ENCODE data around the gene C22orf42.
"Not testable (repeated sequence)": the region's sequence is repeated elsewhere in the genome, so short reads cannot be mapped to it uniquely, and the experiment has no call there.

The C22orf42 gene

DNA sequence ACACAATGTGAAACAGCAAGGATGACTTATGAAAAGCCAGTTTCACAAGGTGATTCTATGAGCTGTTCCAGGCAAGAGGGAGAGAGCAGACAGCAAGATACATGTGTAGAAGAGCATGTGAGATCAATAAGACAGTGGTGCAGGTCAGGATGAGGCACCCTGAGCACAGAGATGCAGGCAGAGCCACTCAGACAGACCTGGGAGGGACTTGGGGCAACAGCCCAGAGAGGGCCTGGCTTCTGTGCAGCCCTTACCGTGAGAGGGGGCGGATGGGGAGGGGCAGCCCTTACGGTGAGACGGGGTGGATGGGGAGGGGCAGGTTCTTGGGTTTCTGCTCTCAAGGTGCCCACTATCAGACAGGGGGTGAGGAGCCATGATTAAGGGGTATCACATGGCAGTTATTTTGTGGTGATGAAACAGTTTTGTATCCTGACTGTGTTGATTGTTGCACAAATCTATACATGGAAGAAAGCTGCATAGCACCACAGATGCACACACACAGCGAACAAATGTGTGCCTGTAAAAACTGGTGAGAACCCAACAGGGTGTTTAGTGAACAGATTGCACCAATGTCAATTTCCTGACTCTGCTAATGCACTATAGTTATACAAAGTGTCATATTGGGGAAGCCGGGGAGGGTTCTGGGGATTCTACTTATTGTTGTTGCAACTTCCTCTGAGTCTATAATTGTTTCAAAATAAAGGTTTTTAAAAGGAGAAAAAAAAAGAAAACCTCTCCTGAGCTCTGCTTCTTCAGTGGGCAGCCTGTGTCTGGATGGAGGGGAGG lies 5.2 kb upstream of the C22orf42 start:
- no peak overlapping the region for H3K27ac Mint-ChIP-seq

GRCh38 chr22:32160411-32160810 lies 1.3 kb upstream of the C22orf42 start:
- not testable (repeated sequence) for H3K4me3 Mint-ChIP-seq, H3K9me3 Mint-ChIP-seq, H3K27ac Mint-ChIP-seq

More for the DNA sequence above, 5.2 kb upstream of the C22orf42 start:
- peaks cover 27% of the 10 kb centered on the region for H3K4me1 Mint-ChIP-seq (ENCODE audit: low read depth)
- H3K36me3 Mint-ChIP-seq (ENCODE audit: low read depth), result no peaks in the 10 kb centered on the region
- no peaks in the 10 kb centered on the region for H3K9me3 Mint-ChIP-seq
- no peak overlapping the region for H3K4me3 Mint-ChIP-seq
- H3K27me3 Mint-ChIP-seq, result no peaks in the 10 kb centered on the region
- intact Hi-C loops (cut with micrococcal nuclease), result no loop called here

DNA sequence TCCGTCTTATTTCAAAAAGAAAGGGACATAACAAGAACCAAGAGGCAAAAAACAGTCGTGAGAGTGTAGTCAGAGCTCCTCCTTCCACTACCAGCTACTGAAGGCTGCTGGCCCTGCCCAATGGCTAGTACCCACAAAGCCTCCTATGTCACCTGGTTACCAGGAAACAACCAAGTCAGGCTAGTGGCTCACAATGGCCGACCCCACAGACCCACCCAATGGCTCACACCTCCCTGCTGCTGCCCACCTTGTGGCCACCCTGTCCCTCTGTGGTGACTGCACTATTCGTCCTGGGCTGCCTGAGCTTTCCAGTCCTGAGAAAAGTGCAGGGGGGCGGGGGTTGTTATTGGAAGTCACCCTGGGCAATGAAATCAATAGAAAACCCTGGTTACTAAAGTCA lies 1.5 kb downstream of the C22orf42 start:
- H3K27ac Mint-ChIP-seq; H3K4me3 Mint-ChIP-seq; H3K36me3 Mint-ChIP-seq (ENCODE audit: low read depth); intact Hi-C loops (cut with micrococcal nuclease); H3K4me1 Mint-ChIP-seq (ENCODE audit: low read depth); H3K27me3 Mint-ChIP-seq; H3K9me3 Mint-ChIP-seq: not testable (repeated sequence)

More at GRCh38 chr22:32160411-32160810, 1.3 kb upstream of the C22orf42 start:
- H3K4me1 Mint-ChIP-seq (ENCODE audit: low read depth), result peaks cover 17% of the 10 kb centered on the region
- intact Hi-C loops (cut with micrococcal nuclease); H3K36me3 Mint-ChIP-seq (ENCODE audit: low read depth); H3K27me3 Mint-ChIP-seq: not testable (repeated sequence)

DNA sequence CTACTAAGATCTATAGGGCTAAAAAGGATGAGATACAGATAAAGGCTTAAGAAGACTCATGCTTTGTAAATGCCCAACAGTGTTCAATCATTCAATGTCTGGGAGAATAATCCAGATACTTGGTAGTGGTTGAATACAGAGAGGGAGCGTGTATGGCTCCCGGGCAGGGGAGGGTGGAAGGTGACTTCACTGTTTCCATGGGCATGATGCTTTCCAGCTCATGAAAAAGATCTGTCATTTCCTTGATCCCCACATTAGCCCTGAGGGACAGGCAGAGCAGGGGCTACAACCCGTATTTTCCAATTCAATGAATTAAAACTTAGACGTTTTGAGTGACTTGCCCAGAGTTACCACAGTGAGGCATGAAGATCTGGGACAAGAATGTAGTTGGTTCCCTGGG lies 4.4 kb downstream of the C22orf42 start:
- H3K4me3 Mint-ChIP-seq; intact Hi-C loops (cut with micrococcal nuclease); H3K27me3 Mint-ChIP-seq; H3K36me3 Mint-ChIP-seq (ENCODE audit: low read depth); H3K9me3 Mint-ChIP-seq; H3K27ac Mint-ChIP-seq: not testable (repeated sequence)
- H3K4me1 Mint-ChIP-seq (ENCODE audit: low read depth), result peaks cover 17% of the 10 kb centered on the region

- H3K36me3 Mint-ChIP-seq (ENCODE audit: low read depth); H3K27ac Mint-ChIP-seq; intact Hi-C loops (cut with micrococcal nuclease); H3K27me3 Mint-ChIP-seq; H3K4me3 Mint-ChIP-seq: not testable (repeated sequence)
- peaks cover 13% of the 10 kb centered on the region for H3K9me3 Mint-ChIP-seq
- H3K4me1 Mint-ChIP-seq (ENCODE audit: low read depth), result peaks cover 31% of the 10 kb centered on the region
These were observed 7.5 kb downstream of the C22orf42 start for GRCh38 chr22:32151641-32152040.

- Mint-ChIP-seq H3K9me3 (peaks cover 14% of the 10 kb centered on the region), H3K27ac (peak overlapping the region; percentile 39), H3K4me1 (ENCODE audit: low read depth) (peaks cover 31% of the 10 kb centered on the region)
- intact Hi-C loops (cut with micrococcal nuclease); H3K4me3 Mint-ChIP-seq; H3K27me3 Mint-ChIP-seq; H3K36me3 Mint-ChIP-seq (ENCODE audit: low read depth): not testable (repeated sequence)
These were observed 8.5 kb downstream of the C22orf42 start for GRCh38 chr22:32150647-32151046.

- not testable (repeated sequence) for H3K27me3 Mint-ChIP-seq; H3K4me3 Mint-ChIP-seq; H3K36me3 Mint-ChIP-seq (ENCODE audit: low read depth); H3K27ac Mint-ChIP-seq
- Mint-ChIP-seq H3K9me3 (peaks cover 14% of the 10 kb centered on the region), H3K4me1 (ENCODE audit: low read depth) (peaks cover 46% of the 10 kb centered on the region)
- intact Hi-C loops (cut with micrococcal nuclease), result loop anchor here (10.0 kb wide), 2 partner anchors 66 to 116 kb away; no protein-coding TSS in a partner anchor
These were observed 10.7 kb downstream of the C22orf42 start for GRCh38 chr22:32148372-32148771.

DNA sequence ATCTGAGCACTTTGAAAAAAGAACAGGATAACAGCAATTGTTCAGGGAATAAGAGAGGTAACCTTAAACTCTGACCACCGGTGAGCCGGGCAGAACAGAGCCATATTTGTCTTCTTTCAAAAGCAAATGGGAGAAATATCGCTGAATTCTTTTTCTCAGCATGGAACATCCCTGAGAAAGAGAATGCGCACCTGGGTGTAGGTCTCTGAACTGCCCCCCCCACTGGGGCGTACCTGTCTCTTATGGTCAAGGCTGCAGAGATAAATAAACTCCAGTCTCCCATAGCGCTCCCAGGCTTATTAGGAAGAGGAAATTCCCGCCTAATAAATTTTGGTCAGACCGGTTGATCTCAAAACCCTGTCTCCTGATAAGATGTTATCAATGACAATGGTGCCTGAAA lies 12.0 kb downstream of the C22orf42 start:
- H3K27me3 Mint-ChIP-seq; H3K36me3 Mint-ChIP-seq (ENCODE audit: low read depth); H3K27ac Mint-ChIP-seq; H3K4me3 Mint-ChIP-seq: not testable (repeated sequence)
- peaks cover 57% of the 10 kb centered on the region for H3K4me1 Mint-ChIP-seq (ENCODE audit: low read depth)
- intact Hi-C loops (cut with micrococcal nuclease), result loop anchor here (10.0 kb wide), 2 partner anchors 68 to 118 kb away; no protein-coding TSS in a partner anchor
- peaks cover 14% of the 10 kb centered on the region for H3K9me3 Mint-ChIP-seq

GRCh38 chr22:32144496-32145274 lies 14.4 kb downstream of the C22orf42 start:
- Mint-ChIP-seq H3K4me3 (no peak overlapping the region), H3K27ac (peak overlapping the region; percentile 55), H3K27me3 (no peaks in the 10 kb centered on the region), H3K9me3 (peaks cover 14% of the 10 kb centered on the region), H3K36me3 (ENCODE audit: low read depth) (no peaks in the 10 kb centered on the region), H3K4me1 (ENCODE audit: low read depth) (peaks cover 56% of the 10 kb centered on the region)
- intact Hi-C loops (cut with micrococcal nuclease), result loop anchor here (10.0 kb wide), 2 partner anchors 70 to 120 kb away; no protein-coding TSS in a partner anchor

DNA sequence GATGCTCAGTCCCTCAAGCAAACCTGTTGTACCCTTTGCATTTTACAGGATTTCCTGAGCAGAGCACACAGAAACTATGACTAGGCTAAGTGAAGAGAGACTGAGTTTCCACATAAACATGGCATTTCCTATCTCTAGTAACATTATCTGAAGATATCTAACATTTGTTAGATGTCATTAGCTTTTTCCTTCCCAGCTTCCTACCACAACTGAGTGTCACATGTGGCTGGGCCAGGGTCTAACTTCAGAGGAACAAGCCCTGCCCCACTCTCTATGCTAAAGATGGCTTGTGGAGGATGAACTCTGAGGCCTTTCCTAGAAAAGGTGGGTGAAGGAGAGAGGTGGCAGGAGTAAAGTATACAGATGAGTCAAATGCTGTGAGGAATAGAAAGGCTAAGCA lies 16.5 kb downstream of the C22orf42 start:
- peaks cover 11% of the 10 kb centered on the region for H3K9me3 Mint-ChIP-seq
- no peak overlapping the region for H3K4me3 Mint-ChIP-seq
- H3K36me3 Mint-ChIP-seq (ENCODE audit: low read depth), result peaks cover 5% of the 10 kb centered on the region
- H3K4me1 Mint-ChIP-seq (ENCODE audit: low read depth), result peaks cover 56% of the 10 kb centered on the region
- peak overlapping the region; percentile 37 for H3K27ac Mint-ChIP-seq
- H3K27me3 Mint-ChIP-seq, result no peaks in the 10 kb centered on the region
- intact Hi-C loops (cut with micrococcal nuclease), result loop anchor here (10.0 kb wide), 2 partner anchors 72 to 122 kb away; no protein-coding TSS in a partner anchor

DNA sequence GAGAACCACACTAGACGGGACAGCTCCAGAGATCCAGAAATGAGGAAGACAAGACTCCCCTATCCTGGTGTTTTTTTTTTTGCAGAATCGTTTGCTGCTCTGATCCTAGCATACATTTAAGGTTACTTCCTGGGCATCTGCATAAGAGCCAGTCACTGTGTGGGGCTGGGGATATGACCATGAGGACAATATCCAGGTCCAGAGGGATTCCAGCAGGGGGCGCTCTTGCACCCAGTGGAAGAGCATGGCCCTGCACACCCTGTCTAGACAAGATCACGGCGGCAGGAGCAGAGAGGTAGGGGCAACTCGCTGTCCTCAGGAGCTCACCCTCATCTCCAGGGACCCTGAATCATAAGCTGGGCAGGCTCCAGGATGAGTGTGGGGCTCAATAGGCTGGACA lies 18.4 kb downstream of the C22orf42 start:
- intact Hi-C loops (cut with micrococcal nuclease), result loop anchor here (10.0 kb wide), 2 partner anchors 74 to 124 kb away; no protein-coding TSS in a partner anchor
- H3K36me3 Mint-ChIP-seq (ENCODE audit: low read depth); H3K9me3 Mint-ChIP-seq; H3K27ac Mint-ChIP-seq; H3K27me3 Mint-ChIP-seq; H3K4me3 Mint-ChIP-seq: not testable (repeated sequence)
- peaks cover 66% of the 10 kb centered on the region for H3K4me1 Mint-ChIP-seq (ENCODE audit: low read depth)

DNA sequence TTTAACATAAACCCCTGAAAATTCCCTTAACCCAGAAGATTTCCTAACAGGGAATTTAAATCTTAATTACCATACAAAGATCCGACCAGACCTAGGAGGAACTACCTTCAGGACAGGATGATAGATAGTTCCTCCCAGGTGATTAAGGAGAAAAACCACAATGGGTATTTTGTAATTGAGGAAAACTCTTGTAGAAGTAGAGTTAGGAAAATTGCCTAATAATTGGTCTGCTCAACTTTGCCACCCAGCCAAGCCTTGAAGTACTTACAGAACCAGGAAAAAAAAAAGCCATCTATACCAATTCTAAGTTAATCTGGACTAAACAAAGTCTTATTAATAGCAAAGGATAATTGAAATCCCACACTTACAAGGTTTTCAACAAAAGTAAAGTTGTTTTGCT lies 20.5 kb downstream of the C22orf42 start:
- H3K36me3 Mint-ChIP-seq (ENCODE audit: low read depth); intact Hi-C loops (cut with micrococcal nuclease); H3K27me3 Mint-ChIP-seq; H3K9me3 Mint-ChIP-seq: not testable (repeated sequence)
- Mint-ChIP-seq H3K4me1 (ENCODE audit: low read depth) (peaks cover 56% of the 10 kb centered on the region), H3K27ac (peak overlapping the region; percentile 80), H3K4me3 (peak overlapping the region; percentile 71)

DNA sequence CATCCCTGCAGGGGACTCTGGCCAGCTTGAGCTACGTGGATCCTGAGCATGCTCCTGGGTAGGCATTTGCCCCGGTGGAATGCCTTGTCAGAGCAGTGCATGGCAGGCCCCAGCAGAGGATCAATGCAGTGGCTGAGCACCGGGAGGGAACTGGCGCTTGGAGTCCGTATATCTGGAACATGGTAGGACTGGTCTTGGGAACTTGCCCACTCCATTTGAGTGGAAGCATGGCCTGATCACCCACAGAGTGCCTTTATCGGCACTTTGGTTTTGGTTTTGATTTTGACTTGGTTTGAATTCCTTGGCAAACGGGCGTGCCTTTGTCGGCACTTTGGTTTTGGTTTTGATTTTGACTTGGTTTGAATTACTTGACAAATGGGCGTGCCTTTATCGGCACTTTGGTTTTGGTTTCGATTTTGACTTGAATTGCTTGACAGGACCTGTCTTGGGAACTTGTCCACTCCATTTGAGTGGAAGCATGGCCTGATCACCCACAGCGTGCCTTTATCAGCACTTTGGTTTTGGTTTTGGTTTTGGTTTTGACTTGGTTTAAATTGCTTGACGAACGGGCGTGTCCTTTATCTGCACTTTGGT lies 21.3 kb downstream of the C22orf42 start:
- H3K9me3 Mint-ChIP-seq; intact Hi-C loops (cut with micrococcal nuclease); H3K36me3 Mint-ChIP-seq (ENCODE audit: low read depth); H3K27me3 Mint-ChIP-seq: not testable (repeated sequence)
- peaks cover 48% of the 10 kb centered on the region for H3K4me1 Mint-ChIP-seq (ENCODE audit: low read depth)
- H3K27ac Mint-ChIP-seq, result peak overlapping the region; percentile 80
- peak overlapping the region; percentile 71 for H3K4me3 Mint-ChIP-seq

DNA sequence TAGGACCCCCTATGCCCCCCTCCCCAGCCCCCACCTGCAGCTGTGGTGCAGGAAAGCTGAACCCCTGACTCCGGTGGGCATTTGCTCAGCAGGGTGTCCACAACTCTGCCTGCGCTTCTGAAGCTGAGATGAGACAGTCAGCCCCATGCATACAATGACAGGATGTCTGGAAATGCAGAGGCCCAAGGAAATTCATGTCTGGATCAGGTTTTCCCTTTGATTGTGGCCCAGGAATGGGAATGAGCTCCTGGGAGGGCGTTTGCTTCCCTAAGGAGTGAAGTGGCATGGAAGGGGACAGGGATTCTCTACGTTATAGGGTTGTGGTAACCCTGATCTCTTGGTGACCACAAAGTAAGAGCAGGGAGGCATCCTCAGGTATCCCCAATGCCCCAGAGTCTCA lies 22.2 kb downstream of the C22orf42 start:
- H3K27ac Mint-ChIP-seq; H3K4me3 Mint-ChIP-seq; H3K36me3 Mint-ChIP-seq (ENCODE audit: low read depth); H3K27me3 Mint-ChIP-seq; H3K9me3 Mint-ChIP-seq; intact Hi-C loops (cut with micrococcal nuclease): not testable (repeated sequence)
- peaks cover 40% of the 10 kb centered on the region for H3K4me1 Mint-ChIP-seq (ENCODE audit: low read depth)

Measured in dendritic cell treated with granulocyte-macrophage colony-stimulating factor and Interleukin-4, amounts not matched to agents 40 ng/mL and 50 ng/mL, for 4 days (primary cell).